H1 (cell line): ENCODE measurements around the gene ASAP3.

Experiments
- POLR2AphosphoS5 ChIP-seq: IDR thresholded peaks from 2 replicates; pipeline ENCODE4 v1.6.1; 2011; ENCODE audit warnings: low read depth, low read length
- TF ChIP-seq, protein P1 (sequence below): IDR thresholded peaks from 2 replicates; pipeline ENCODE4 v1.6.1; 2011; ENCODE audit warnings: low read depth, mild to moderate bottlenecking, low read length; ENCODE audit not compliant: insufficient read depth
- TF ChIP-seq, protein P2 (sequence below), 3 experiments: IDR thresholded peaks; 1 replicate in 2 of 3; 2 replicates in 1 of 3; pipeline versions ENCODE4 v1.5.1 to v1.6.1; 2011; ENCODE audit warnings: low read length in 3 of 3, mild to moderate bottlenecking in 3 of 3, inconsistent platforms in 2 of 3, low read depth in 1 of 3, moderate library complexity in 1 of 3; ENCODE audit not compliant: insufficient read depth in 1 of 3; ENCODE audit errors: control extremely low read depth in 1 of 3

DNA sequence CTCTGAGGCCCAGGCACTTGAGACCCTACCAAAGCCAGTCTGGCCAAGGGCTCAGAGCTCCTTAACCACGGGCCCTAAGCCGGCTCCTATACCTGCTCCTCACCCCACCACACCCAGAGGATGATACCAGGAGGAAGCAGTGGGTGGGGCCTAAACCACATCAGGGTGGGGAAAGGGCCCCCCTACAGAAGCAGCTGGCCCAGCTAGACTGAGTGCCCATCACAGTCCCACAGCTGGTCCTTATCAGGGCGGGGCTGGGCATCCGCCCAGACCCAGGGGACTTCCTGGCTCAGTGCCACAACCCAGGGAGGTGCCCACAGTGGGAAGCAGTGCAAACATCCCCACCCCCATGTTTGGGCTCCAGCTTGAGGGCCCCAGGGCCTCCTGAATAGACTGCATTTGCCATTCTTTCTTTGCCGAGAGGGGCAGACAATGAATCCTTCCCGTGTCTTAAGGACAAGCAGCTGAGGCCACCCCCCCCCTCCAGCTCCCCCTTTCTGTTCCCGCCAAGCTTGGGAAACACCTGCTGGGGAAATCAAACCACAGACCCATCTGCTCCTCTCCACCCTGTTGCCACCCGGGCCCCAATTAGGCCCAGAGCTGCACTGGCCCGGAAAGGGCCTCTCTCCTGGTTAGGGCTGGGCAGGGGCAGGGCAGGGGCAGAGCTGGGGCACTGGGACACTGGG lies 40.9 kb upstream of the ASAP3 start:
- TF ChIP-seq, protein P1, sequence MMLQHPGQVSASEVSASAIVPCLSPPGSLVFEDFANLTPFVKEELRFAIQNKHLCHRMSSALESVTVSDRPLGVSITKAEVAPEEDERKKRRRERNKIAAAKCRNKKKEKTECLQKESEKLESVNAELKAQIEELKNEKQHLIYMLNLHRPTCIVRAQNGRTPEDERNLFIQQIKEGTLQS: no peak
- TF ChIP-seq POLR2AphosphoS5: no peak
- TF ChIP-seq, protein P2, sequence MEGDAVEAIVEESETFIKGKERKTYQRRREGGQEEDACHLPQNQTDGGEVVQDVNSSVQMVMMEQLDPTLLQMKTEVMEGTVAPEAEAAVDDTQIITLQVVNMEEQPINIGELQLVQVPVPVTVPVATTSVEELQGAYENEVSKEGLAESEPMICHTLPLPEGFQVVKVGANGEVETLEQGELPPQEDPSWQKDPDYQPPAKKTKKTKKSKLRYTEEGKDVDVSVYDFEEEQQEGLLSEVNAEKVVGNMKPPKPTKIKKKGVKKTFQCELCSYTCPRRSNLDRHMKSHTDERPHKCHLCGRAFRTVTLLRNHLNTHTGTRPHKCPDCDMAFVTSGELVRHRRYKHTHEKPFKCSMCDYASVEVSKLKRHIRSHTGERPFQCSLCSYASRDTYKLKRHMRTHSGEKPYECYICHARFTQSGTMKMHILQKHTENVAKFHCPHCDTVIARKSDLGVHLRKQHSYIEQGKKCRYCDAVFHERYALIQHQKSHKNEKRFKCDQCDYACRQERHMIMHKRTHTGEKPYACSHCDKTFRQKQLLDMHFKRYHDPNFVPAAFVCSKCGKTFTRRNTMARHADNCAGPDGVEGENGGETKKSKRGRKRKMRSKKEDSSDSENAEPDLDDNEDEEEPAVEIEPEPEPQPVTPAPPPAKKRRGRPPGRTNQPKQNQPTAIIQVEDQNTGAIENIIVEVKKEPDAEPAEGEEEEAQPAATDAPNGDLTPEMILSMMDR (IDR thresholded peaks at IDR 0.05; ENCODE audit: control extremely low read depth in 1 of 3, insufficient read depth in 1 of 3, low read depth in 1 of 3, low read length in 3 of 3): no peak
